Measurements from ENCODE around the gene LIPG. TPM values are rescaled to one million over a fixed set of nuclear protein-coding genes. Genes with fewer than 3 reads are reported as not detected.
"Not testable (repeated sequence)": the region's sequence is repeated elsewhere in the genome, so short reads cannot be mapped to it uniquely, and the experiment has no call there.

LIPG gene
- total RNA-seq, 2 experiments from 2014 or later = not detected

DNA sequence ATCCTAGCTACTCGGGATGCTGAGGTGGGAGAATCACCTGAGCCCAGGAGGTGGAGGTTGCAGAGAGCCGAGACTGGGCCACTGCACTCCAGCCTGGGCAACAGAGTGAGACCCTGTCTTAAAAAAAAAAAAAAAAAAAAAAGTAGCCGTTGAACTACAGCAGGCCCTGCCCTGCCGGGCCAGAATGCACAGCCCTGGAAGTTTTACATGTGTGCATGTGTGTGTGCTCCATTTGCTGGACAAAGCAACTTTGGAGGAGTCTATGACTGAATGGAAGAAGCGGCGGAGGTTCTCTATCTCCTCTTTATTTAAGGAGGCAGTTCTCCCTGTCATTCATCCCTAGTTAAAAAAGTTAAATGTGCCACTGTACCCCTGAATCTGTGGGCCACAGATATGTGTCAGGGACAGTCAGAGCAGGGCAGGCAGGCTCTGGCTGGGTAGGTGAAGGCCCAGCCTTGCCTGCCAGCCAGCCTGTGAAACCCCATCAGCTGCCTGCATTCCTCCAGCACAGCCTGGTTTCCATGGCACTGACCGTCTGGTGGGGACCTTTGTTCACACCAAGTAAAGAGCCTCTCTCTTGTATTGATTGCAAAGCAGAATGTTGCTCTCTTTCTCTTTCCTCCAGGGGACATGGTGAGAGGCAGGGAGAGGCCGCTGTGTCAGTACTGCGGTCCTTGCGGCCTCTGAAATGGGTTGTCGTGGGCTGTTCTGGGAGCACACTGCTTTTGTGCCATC is 10.9 kb downstream of the LIPG start:
- no peaks in the 10 kb centered on the region for H3K9me3 ChIP-seq (ENCODE audit: low read length)
- H3K36me3 ChIP-seq (ENCODE audit: insufficient read depth, low read length) = no peaks in the 10 kb centered on the region
- no peak for TF ChIP-seq EZH2phosphoT487 (IDR thresholded peaks at IDR 0.05; ENCODE audit: borderline replicate concordance, low read depth, low read length)
- TF ChIP-seq, protein P1, sequence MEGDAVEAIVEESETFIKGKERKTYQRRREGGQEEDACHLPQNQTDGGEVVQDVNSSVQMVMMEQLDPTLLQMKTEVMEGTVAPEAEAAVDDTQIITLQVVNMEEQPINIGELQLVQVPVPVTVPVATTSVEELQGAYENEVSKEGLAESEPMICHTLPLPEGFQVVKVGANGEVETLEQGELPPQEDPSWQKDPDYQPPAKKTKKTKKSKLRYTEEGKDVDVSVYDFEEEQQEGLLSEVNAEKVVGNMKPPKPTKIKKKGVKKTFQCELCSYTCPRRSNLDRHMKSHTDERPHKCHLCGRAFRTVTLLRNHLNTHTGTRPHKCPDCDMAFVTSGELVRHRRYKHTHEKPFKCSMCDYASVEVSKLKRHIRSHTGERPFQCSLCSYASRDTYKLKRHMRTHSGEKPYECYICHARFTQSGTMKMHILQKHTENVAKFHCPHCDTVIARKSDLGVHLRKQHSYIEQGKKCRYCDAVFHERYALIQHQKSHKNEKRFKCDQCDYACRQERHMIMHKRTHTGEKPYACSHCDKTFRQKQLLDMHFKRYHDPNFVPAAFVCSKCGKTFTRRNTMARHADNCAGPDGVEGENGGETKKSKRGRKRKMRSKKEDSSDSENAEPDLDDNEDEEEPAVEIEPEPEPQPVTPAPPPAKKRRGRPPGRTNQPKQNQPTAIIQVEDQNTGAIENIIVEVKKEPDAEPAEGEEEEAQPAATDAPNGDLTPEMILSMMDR (conservative IDR thresholded peaks at IDR 0.05; ENCODE audit: low read length) = no peak
- H2AFZ ChIP-seq (ENCODE audit: low read length) = no peak overlapping the region
- BruUV-seq (replicated peaks) = no TSS peak
- no peak overlapping the region for H3K4me3 ChIP-seq (ENCODE audit: low read depth, low read length, poor library complexity, severe bottlenecking)
- H3K27ac ChIP-seq (ENCODE audit: low read depth, low read length, poor library complexity, severe bottlenecking) = no peak overlapping the region
- ChIA-PET CTCF (ENCODE audit: unreplicated experiment) (no interaction called here), POLR2A (no interaction called here)
- no peaks in the 10 kb centered on the region for H3K4me1 ChIP-seq (ENCODE audit: insufficient read depth, low read length, poor library complexity, severe bottlenecking)
- H4K20me1 ChIP-seq (ENCODE audit: insufficient read depth, low read length) = no peaks in the 10 kb centered on the region
- no peak overlapping the region for H3K4me2 ChIP-seq (ENCODE audit: low read length)
- intact Hi-C loops (cut with micrococcal nuclease; ENCODE audit: unreplicated experiment) = no loop called here
- DNase-seq (ENCODE audit: low spot score) = no peak
- H3K79me2 ChIP-seq (ENCODE audit: insufficient read depth, low read depth, low read length) = no peaks in the 10 kb centered on the region
- no peaks in the 10 kb centered on the region for H3K9me2 ChIP-seq (ENCODE audit: insufficient read depth, low read length)

DNA sequence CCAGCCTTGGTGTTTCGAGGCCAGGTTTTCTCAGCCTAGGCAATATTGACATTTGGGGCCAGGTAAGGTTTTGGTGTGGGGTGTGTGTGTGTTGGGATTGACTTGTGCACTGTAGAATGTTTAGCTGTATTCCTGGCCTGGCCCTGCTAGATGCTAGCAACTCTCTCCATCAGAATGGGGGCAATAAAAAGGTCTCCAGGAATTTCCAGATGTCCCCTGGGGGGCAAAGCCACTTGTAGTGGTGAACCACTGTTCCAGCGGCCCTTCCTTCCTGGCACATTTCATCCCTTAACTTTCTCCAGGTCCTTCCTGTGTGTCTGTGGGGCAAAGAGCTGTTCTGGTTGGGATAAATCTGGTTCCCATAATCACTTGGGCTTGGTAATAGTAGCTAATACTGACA is 12.0 kb downstream of the LIPG start:
- no peak for DNase-seq (ENCODE audit: low spot score)
- TF ChIP-seq, protein P1 (conservative IDR thresholded peaks at IDR 0.05; ENCODE audit: low read length) = no peak
- no peak for TF ChIP-seq EZH2phosphoT487 (IDR thresholded peaks at IDR 0.05; ENCODE audit: borderline replicate concordance, low read depth, low read length)
- H3K79me2 ChIP-seq (ENCODE audit: insufficient read depth, low read depth, low read length) = no peaks in the 10 kb centered on the region
- H2AFZ ChIP-seq (ENCODE audit: low read length) = no peak overlapping the region
- no peaks in the 10 kb centered on the region for H3K9me2 ChIP-seq (ENCODE audit: insufficient read depth, low read length)
- H3K36me3 ChIP-seq (ENCODE audit: insufficient read depth, low read length) = no peaks in the 10 kb centered on the region
- no peaks in the 10 kb centered on the region for H3K9me3 ChIP-seq (ENCODE audit: low read length)
- ChIA-PET POLR2A (no interaction called here), CTCF (ENCODE audit: unreplicated experiment) (no interaction called here)
- intact Hi-C loops (cut with micrococcal nuclease; ENCODE audit: unreplicated experiment) = no loop called here
- no peak overlapping the region for H3K27ac ChIP-seq (ENCODE audit: low read depth, low read length, poor library complexity, severe bottlenecking)
- no peak overlapping the region for H3K4me2 ChIP-seq (ENCODE audit: low read length)
- H3K4me1 ChIP-seq (ENCODE audit: insufficient read depth, low read length, poor library complexity, severe bottlenecking) = no peaks in the 10 kb centered on the region
- H3K4me3 ChIP-seq (ENCODE audit: low read depth, low read length, poor library complexity, severe bottlenecking) = no peak overlapping the region
- no peaks in the 10 kb centered on the region for H4K20me1 ChIP-seq (ENCODE audit: insufficient read depth, low read length)
- no TSS peak for BruUV-seq (replicated peaks)

DNA sequence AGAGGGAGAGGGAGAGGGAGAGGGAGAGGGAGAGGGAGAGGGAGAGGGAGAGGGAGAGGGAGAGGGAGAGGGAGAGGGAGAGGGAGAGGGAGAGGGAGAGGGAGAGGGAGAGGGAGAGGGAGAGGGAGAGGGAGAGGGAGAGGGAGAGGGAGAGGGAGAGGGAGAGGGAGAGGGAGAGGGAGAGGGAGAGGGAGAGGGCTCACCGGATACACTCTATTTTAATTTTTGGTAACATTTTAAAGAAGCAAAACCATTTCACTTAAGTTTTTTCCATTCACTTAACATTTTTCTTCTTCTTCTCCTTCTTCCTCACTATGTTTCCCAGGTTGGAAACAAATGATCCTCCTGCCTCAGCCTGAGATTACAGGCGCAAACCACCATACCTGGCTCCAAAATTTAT is 17.2 kb downstream of the LIPG start:
- H3K4me3 ChIP-seq (ENCODE audit: low read depth, low read length, poor library complexity, severe bottlenecking); H3K9me2 ChIP-seq (ENCODE audit: insufficient read depth, low read length); intact Hi-C loops (cut with micrococcal nuclease; ENCODE audit: unreplicated experiment); CTCF ChIA-PET (ENCODE audit: unreplicated experiment); DNase-seq (ENCODE audit: low spot score); BruUV-seq (replicated peaks); H3K4me1 ChIP-seq (ENCODE audit: insufficient read depth, low read length, poor library complexity, severe bottlenecking); H3K4me2 ChIP-seq (ENCODE audit: low read length); H3K9me3 ChIP-seq (ENCODE audit: low read length); H3K79me2 ChIP-seq (ENCODE audit: insufficient read depth, low read depth, low read length); H2AFZ ChIP-seq (ENCODE audit: low read length); H3K27ac ChIP-seq (ENCODE audit: low read depth, low read length, poor library complexity, severe bottlenecking); H3K36me3 ChIP-seq (ENCODE audit: insufficient read depth, low read length); H4K20me1 ChIP-seq (ENCODE audit: insufficient read depth, low read length); POLR2A ChIA-PET: not testable (repeated sequence)

DNA sequence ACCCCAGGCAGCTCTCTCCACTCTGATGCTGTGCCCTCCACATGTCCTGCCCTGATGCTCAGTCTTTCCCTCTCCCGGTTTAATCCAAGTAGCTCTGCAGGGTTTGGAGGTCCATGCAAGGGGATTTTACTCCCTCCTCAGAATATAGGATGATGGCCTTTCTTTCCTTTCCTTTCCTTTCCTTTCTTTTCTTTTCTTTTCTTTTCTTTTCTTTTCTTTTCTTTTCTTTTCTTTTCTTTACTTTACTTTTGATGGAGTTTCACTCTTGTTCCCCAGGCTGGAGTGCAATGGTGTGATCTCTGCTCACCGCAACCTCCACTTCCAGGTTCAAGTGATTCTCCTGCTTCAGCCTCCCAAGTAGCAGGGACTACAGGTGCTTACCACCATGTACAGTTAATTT is 17.7 kb downstream of the LIPG start:
- POLR2A ChIA-PET; H3K27ac ChIP-seq (ENCODE audit: low read depth, low read length, poor library complexity, severe bottlenecking); intact Hi-C loops (cut with micrococcal nuclease; ENCODE audit: unreplicated experiment); BruUV-seq (replicated peaks); H3K4me2 ChIP-seq (ENCODE audit: low read length); H2AFZ ChIP-seq (ENCODE audit: low read length); CTCF ChIA-PET (ENCODE audit: unreplicated experiment); H3K9me3 ChIP-seq (ENCODE audit: low read length); H3K36me3 ChIP-seq (ENCODE audit: insufficient read depth, low read length); H3K4me3 ChIP-seq (ENCODE audit: low read depth, low read length, poor library complexity, severe bottlenecking); DNase-seq (ENCODE audit: low spot score); H3K4me1 ChIP-seq (ENCODE audit: insufficient read depth, low read length, poor library complexity, severe bottlenecking); H3K79me2 ChIP-seq (ENCODE audit: insufficient read depth, low read depth, low read length); H3K9me2 ChIP-seq (ENCODE audit: insufficient read depth, low read length); H4K20me1 ChIP-seq (ENCODE audit: insufficient read depth, low read length): not testable (repeated sequence)
